ENCODE data around the gene COL15A1.
"Not testable (repeated sequence)": the region's sequence is repeated elsewhere in the genome, so short reads cannot be mapped to it uniquely, and the experiment has no call there.

COL15A1 gene

GRCh38 chr9:98943682-98944056 lies at the start of gene COL15A1:
TSS of gene COL15A1 (plus strand) at chr9:98943907. CDS start at chr9:98944062, 155 bp downstream.
- DNase-seq: no peak

GRCh38 chr9:98894171-98894570 lies 49.5 kb upstream of the COL15A1 start:
- DNase-seq: no peak

- no peak for DNase-seq
Measured at GRCh38 chr9:98894761-98895160, 48.9 kb upstream of the COL15A1 start.

- no peak for DNase-seq
Measured at GRCh38 chr9:98896632-98897031, 47.1 kb upstream of the COL15A1 start.

GRCh38 chr9:98897745-98898144 lies 46.0 kb upstream of the COL15A1 start:
- no peak for DNase-seq

- no peak for DNase-seq
Measured at GRCh38 chr9:98899408-98900056, 44.2 kb upstream of the COL15A1 start.

- DNase-seq: no peak
Measured at GRCh38 chr9:98900244-98900643, 43.5 kb upstream of the COL15A1 start.

- no peak for DNase-seq
Measured at GRCh38 chr9:98900725-98901124, 43.0 kb upstream of the COL15A1 start.

GRCh38 chr9:98901843-98902242 lies 41.9 kb upstream of the COL15A1 start:
- not testable (repeated sequence) for DNase-seq

- no peak for DNase-seq
Measured at GRCh38 chr9:98902516-98902915, 41.2 kb upstream of the COL15A1 start.

- DNase-seq: no peak
Measured at GRCh38 chr9:98902925-98903324, 40.8 kb upstream of the COL15A1 start.

GRCh38 chr9:98903961-98904411 lies 39.7 kb upstream of the COL15A1 start:
- DNase-seq: no peak

- DNase-seq: no peak
Measured at GRCh38 chr9:98905015-98905414, 38.7 kb upstream of the COL15A1 start.

- DNase-seq: no peak
Measured at GRCh38 chr9:98906273-98907040, 37.2 kb upstream of the COL15A1 start.

GRCh38 chr9:98907055-98907454 lies 36.7 kb upstream of the COL15A1 start:
- DNase-seq: no peak

GRCh38 chr9:98908897-98909634 lies 34.6 kb upstream of the COL15A1 start:
- no peak for DNase-seq

GRCh38 chr9:98909935-98910334 lies 33.8 kb upstream of the COL15A1 start:
- DNase-seq: no peak

- no peak for DNase-seq
Measured at GRCh38 chr9:98911042-98911441, 32.7 kb upstream of the COL15A1 start.

GRCh38 chr9:98911738-98912137 lies 32.0 kb upstream of the COL15A1 start:
- DNase-seq: not testable (repeated sequence)

- no peak for DNase-seq
Measured at GRCh38 chr9:98912450-98912849, 31.3 kb upstream of the COL15A1 start.

- DNase-seq: no peak
Measured at GRCh38 chr9:98913044-98913443, 30.7 kb upstream of the COL15A1 start.

GRCh38 chr9:98913705-98914104 lies 30.0 kb upstream of the COL15A1 start:
- no peak for DNase-seq

- no peak for DNase-seq
Measured at GRCh38 chr9:98915599-98915998, 28.1 kb upstream of the COL15A1 start.

GRCh38 chr9:98916660-98917059 lies 27.0 kb upstream of the COL15A1 start:
- DNase-seq: no peak

Measured in NCI-H2107 (cell line).